Gastroesophageal sphincter (tissue), 4 donors: ENCODE measurements around the gene KLF13. TPM values are rescaled to one million over a fixed set of nuclear protein-coding genes. Genes with fewer than 3 reads are reported as not detected.

Experiments used
- ATAC-seq: fragments of 150-250 bp; one replicate; pipeline ENCODE4 v1.9.1; 2016; ENCODE audit warnings: mild to moderate bottlenecking, moderate library complexity
- H3K27ac ChIP-seq, 4 donors: fragments of 200-600 bp; sonication (generic) in 3 of 4; 1 replicate in 3 of 4; 2 replicates in 1 of 4; pipeline ENCODE4 v1.5.1; 2016 to 2019
- H3K27me3 ChIP-seq: fragments of 200-600 bp; sonication (generic); one replicate; pipeline ENCODE4 v1.5.1; 2019
- H3K36me3 ChIP-seq, 2 donors: fragments of 200-600 bp; sonication (generic); one replicate each; pipeline ENCODE4 v1.5.1; 2019; ENCODE audit warnings: control low read depth in 1 of 2
- H3K4me1 ChIP-seq, 3 donors: fragments of 200-600 bp; sonication (generic); 1 replicate in 2 of 3; 2 replicates in 1 of 3; pipeline ENCODE4 v1.5.1; 2016 to 2019; ENCODE audit warnings: control low read depth in 2 of 3
- H3K4me3 ChIP-seq, 2 donors: fragments of 200-600 bp; sonication (generic); one replicate each; pipeline ENCODE4 v1.5.1; 2019; ENCODE audit warnings: mild to moderate bottlenecking in 1 of 2, moderate library complexity in 1 of 2
- H3K9me3 ChIP-seq, 3 donors: fragments of 200-600 bp; sonication (generic); one replicate each; pipeline ENCODE4 v1.5.1; 2017 to 2019; ENCODE audit warnings: control low read depth in 2 of 3
- CTCF ChIP-seq, 4 experiments: fragments of 200-600 bp in 2 of 4; fragments of 450-650 bp in 2 of 4; sonication (generic) in 1 of 4; IDR thresholded peaks; one replicate each; pipeline ENCODE4 v1.5.1; 2017 to 2019; ENCODE audit warnings: antibody characterized with exemption in 4 of 4, mild to moderate bottlenecking in 2 of 4, moderate library complexity in 2 of 4
- EP300 ChIP-seq: sonication (generic); formaldehyde crosslinking; IDR thresholded peaks from one replicate; pipeline ENCODE4 v1.6.1; 2017; ENCODE audit warnings: antibody characterized with exemption, mild to moderate bottlenecking
- POLR2A ChIP-seq, 2 donors: fragments of 450-650 bp; IDR thresholded peaks; one replicate each; pipeline ENCODE4 v1.6.1; 2017; ENCODE audit warnings: antibody characterized with exemption in 2 of 2, mild to moderate bottlenecking in 2 of 2, moderate library complexity in 1 of 2
- POLR2AphosphoS5 ChIP-seq: sonication (generic); formaldehyde crosslinking; IDR thresholded peaks from one replicate; pipeline ENCODE4 v1.6.1; 2017; ENCODE audit warnings: antibody characterized with exemption
- WGBS, 2 donors: methylation state at CpG; one replicate each; pipeline ENCODE4 v1.1.5; 2018; ENCODE audit warnings: low coverage in 1 of 2; 5-methylcytosine and 5-hydroxymethylcytosine counted together
- total RNA-seq, 4 donors: library from RNA; depleted of rRNA; stranded (reverse); fragments of >200 nt; gene quantifications; one replicate each; pipeline ENCODE4 v1.1.0, GENCODE V29; 2016

KLF13 gene
- total RNA-seq, 4 donors from 2014 or later = 49.7 to 106 (median 76.1) TPM

- no peaks in the 10 kb centered on the region for H3K27me3 ChIP-seq
- TF ChIP-seq EP300 (no peak), POLR2AphosphoS5 (no peak), CTCF (IDR thresholded peaks at IDR 0.05) (no peak), POLR2A (IDR thresholded peaks at IDR 0.05) (no peak)
- no peaks in the 10 kb centered on the region for H3K9me3 ChIP-seq
- no peak for ATAC-seq
- no peak overlapping the region for H3K4me3 ChIP-seq
- H3K36me3 ChIP-seq = peaks cover 0 to 93% of the 10 kb centered on the region in 2 donors
- WGBS, 2 donors = 65 to 73% methylated on average over 3 to 6 of the region's 9 CpGs
- H3K4me1 ChIP-seq = peaks cover 0 to 56% (median 24%) of the 10 kb centered on the region in 3 donors
- H3K27ac ChIP-seq = no peak overlapping the region
Measured at GRCh38 chr15:31377030-31377429, 50.4 kb downstream of the KLF13 start.

GRCh38 chr15:31378363-31378903 lies 51.8 kb downstream of the KLF13 start:
- WGBS, 2 donors = 80 to 98% methylated on average over 8 of the region's 14 CpGs
- Histone ChIP-seq H3K36me3 (peaks cover 0 to 84% of the 10 kb centered on the region in 2 donors), H3K27ac (peak overlapping the region in 1 of 4 donors; percentile 48), H3K9me3 (no peaks in the 10 kb centered on the region), H3K4me3 (no peak overlapping the region), H3K27me3 (no peaks in the 10 kb centered on the region), H3K4me1 (peaks cover 0 to 42% (median 10%) of the 10 kb centered on the region in 3 donors)
- no peak for TF ChIP-seq POLR2A (IDR thresholded peaks at IDR 0.05)
- TF ChIP-seq EP300 = no peak
- TF ChIP-seq POLR2AphosphoS5 = no peak
- no peak for TF ChIP-seq CTCF (IDR thresholded peaks at IDR 0.05)
- ATAC-seq = no peak

GRCh38 chr15:31379042-31379441 lies 52.4 kb downstream of the KLF13 start:
- Histone ChIP-seq H3K9me3 (no peaks in the 10 kb centered on the region), H3K4me3 (no peak overlapping the region), H3K36me3 (peaks cover 0 to 78% of the 10 kb centered on the region in 2 donors), H3K27me3 (no peaks in the 10 kb centered on the region), H3K27ac (peak overlapping the region in 2 of 4 donors; percentile 27 to 48), H3K4me1 (peaks cover 0 to 36% (median 6%) of the 10 kb centered on the region in 3 donors)
- TF ChIP-seq CTCF (IDR thresholded peaks at IDR 0.05) = no peak
- TF ChIP-seq POLR2A (IDR thresholded peaks at IDR 0.05) = no peak
- no peak for TF ChIP-seq EP300
- WGBS, 2 donors = 10 to 75% methylated on average over 2 to 6 of the region's 6 CpGs
- ATAC-seq = no peak

GRCh38 chr15:31379577-31379976 lies 52.9 kb downstream of the KLF13 start:
- Histone ChIP-seq H3K9me3 (no peaks in the 10 kb centered on the region), H3K4me1 (peaks cover 0 to 30% (median under 1%) of the 10 kb centered on the region in 3 donors), H3K4me3 (no peak overlapping the region), H3K27me3 (no peaks in the 10 kb centered on the region), H3K27ac (peak overlapping the region in 3 of 4 donors; percentile 13 to 48 (median 27)), H3K36me3 (peaks cover 0 to 75% of the 10 kb centered on the region in 2 donors)
- no peak for ATAC-seq
- 87 to 90% methylated on average over 2 to 6 of the region's 8 CpGs for WGBS, 2 donors
- TF ChIP-seq POLR2AphosphoS5 (no peak), EP300 (no peak), POLR2A (IDR thresholded peaks at IDR 0.05) (no peak), CTCF (IDR thresholded peaks at IDR 0.05) (no peak)
